CD4-positive, alpha-beta T cell treated with Interleukin-2 at 100 ng/mL for 4 hours (primary cell): Measurements from ENCODE around the gene SURF6.
"Not testable (repeated sequence)": the region's sequence is repeated elsewhere in the genome, so short reads cannot be mapped to it uniquely, and the experiment has no call there.

Source experiments
- DNase-seq: peaks from one replicate; pipeline ENCODE4 v3.0.0-alpha.2; 2020; ENCODE audit warnings: low spot score

SURF6 gene

GRCh38 chr9:133327021-133327420 lies 9.0 kb downstream of the SURF6 start:
- not testable (repeated sequence) for DNase-seq

GRCh38 chr9:133323991-133324703 lies 11.8 kb downstream of the SURF6 start:
- no peak for DNase-seq

- no peak for DNase-seq
These were observed 12.8 kb downstream of the SURF6 start for GRCh38 chr9:133323211-133323610.

GRCh38 chr9:133322701-133323100 lies 13.3 kb downstream of the SURF6 start:
- no peak for DNase-seq

- no peak for DNase-seq
These were observed 14.5 kb downstream of the SURF6 start for GRCh38 chr9:133321411-133321935.

GRCh38 chr9:133320421-133320881 lies 15.5 kb downstream of the SURF6 start:
- DNase-seq = no peak

- DNase-seq = not testable (repeated sequence)
These were observed 18.4 kb downstream of the SURF6 start for GRCh38 chr9:133317551-133317950.

- no peak for DNase-seq
These were observed 20.0 kb downstream of the SURF6 start for GRCh38 chr9:133315997-133316396.

GRCh38 chr9:133309608-133310007 lies 26.4 kb downstream of the SURF6 start:
- DNase-seq = no peak

GRCh38 chr9:133307301-133307700 lies 28.7 kb downstream of the SURF6 start:
- no peak for DNase-seq

- DNase-seq = no peak
These were observed 29.5 kb downstream of the SURF6 start for GRCh38 chr9:133306242-133307204.

- DNase-seq = no peak
These were observed 30.3 kb downstream of the SURF6 start for GRCh38 chr9:133305731-133306130.

- no peak for DNase-seq
These were observed 31.3 kb downstream of the SURF6 start for GRCh38 chr9:133304477-133305377.

GRCh38 chr9:133304158-133304470 lies 31.9 kb downstream of the SURF6 start:
- no peak for DNase-seq

GRCh38 chr9:133303266-133304157 lies 32.5 kb downstream of the SURF6 start:
- DNase-seq = no peak

GRCh38 chr9:133301253-133302230 lies 34.4 kb downstream of the SURF6 start:
- DNase-seq = no peak

- not testable (repeated sequence) for DNase-seq
These were observed 36.0 kb downstream of the SURF6 start for GRCh38 chr9:133299996-133300395.

GRCh38 chr9:133294257-133294656 lies 41.7 kb downstream of the SURF6 start:
- DNase-seq = no peak

GRCh38 chr9:133290751-133291302 lies 45.2 kb downstream of the SURF6 start:
- no peak for DNase-seq
